ENCODE measurements around the gene TPBGL.
A peak's percentile ranks its signal among the peaks of the same experiment; 100 is the strongest.

The TPBGL gene

DNA sequence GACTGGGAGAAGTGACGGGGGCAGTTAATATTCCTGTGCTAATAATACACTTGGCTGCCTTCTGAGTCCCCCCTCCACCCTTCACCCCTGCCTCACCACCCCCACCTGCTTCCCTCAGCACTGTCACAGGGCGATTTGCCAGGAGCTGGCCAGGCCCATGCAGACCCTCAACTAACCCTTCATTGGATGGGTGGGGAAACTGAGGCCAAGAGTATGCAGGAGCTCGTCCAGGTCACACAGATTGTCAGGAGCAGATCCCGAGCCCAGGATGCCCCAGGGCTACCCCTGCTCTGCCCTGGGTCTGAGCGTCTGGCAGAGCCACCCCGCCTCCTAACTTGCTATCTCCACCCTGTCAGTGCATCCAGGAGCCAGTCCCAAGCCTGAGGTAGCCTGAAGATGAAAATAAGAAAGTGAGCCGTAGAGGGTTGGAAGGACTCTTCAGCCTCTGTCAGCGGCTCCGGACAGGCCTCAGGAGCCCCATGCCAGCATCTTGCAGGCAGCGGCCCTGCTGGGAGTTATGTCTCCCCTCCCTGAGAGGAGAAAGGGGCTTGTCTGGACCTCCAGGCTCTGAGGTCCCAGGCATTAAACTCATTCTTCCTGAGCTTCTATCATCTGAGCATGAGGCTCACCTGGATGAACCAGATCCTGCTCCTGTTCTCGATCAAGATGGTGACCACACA lies 6.2 kb downstream of the TPBGL start:
- no peak for DNase-seq

DNA sequence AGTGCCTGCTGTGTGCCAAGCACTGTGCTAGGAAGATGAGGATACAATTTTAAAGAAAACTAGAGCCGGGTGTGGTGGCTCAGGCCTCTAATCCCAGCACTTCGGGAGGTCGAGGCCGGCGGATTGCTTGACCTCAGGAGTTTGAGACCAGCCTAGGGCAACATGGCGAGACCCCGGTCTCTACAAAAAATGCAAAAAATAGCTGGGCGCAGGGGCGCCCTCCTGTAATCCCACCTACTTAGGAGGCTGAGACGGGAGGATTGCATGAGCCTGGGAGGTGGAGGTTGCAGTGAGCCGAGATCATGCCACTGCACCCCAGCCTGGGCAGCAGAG lies 8.3 kb downstream of the TPBGL start:
- DNase-seq, result no peak

DNA sequence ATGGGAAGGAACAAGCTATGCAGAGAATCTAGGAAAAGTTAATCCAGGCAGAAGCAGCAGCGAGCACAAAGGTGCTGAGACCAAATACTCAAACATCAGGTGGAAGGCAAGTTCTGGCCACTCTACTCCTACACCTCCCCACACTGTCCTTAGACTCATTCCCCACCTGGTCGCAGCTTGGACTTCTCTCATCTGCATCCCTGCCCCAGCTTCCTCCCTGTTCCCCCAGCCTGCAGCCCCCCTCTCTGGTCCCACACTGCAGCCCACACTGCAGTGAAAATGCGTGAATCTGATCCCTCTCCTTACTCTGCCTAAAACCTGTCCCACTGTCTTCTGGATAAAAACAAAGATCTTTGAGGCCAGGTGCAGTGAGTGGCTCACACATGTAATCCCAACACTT lies 9.1 kb downstream of the TPBGL start:
- no peak for DNase-seq

DNA sequence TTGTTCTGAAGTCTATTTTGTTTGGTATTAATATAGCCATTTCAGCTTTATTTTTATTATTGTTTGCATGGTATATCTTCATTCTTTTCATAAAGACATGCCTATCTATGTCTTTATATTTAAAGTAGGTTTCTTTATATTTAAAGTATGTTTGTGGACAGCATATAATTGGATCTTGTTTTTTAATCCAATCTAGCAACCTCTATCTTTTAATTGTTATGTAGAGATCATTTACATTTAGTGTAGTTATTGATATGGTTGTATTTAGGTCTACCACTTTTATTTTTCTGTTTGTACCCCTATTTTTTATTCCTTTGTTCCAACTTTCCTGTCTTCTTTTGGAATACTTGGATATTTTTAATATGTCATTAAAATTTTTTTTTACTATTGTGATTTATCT lies 13.8 kb downstream of the TPBGL start:
- no peak for DNase-seq

DNA sequence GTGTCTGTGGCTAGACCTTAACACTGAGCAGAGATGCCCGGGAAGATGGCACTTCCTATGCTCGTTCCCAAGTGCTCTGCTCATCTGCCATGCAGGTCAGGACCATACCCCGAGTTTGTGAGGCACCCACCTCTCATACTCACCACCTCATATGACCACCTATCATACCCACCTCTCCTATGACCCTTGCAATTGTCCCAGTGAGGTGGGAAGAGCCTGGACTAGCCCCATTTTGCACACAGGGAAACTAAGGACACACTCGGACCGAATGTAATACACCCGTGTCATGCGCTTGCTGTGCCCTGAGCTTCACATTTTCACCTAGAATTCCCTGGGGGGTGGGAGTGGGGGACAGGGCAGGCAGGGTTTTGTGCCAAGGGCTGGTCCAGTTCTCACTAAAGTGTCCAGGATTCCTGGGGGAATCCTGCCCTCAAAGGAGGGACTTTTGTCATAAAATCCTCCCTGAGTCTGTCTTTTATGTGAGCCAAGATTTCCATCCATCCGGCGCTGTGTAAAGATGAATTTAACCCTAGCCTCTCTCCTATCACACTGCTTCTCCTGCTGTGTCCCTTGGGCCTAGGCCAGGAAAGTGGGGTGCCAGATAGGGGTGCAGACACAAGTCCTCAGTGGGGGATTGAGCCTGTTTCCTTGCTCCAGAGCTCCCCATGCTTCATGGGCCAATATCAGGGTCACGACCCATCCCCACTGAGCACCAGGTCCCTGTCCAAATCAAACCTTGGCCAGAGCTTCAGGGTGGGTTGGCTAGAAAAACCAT lies 20.0 kb downstream of the TPBGL start:
- no peak for DNase-seq

DNA sequence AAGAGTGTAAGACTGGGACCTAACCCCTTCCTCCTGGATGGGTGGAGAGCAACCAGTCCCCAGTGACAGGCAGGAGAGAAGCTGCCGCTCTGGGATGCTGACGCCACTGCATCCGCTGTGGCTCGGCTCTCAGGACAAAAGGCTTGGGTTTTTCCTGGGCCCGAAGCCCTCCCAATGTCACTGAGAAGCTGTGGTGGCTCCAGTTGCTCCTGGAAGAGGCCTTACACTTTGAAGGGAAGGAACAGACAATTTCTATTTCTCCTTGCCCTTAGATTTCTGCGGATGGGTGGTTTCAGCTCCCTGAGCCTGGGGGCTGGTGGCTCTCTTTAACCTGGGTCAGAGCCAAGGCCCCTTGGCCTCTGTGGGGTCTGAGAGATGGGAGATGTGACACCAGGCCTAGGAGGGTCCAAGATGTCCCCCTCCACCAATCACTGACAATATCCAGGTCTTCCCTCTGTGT lies 21.4 kb downstream of the TPBGL start:
- DNase-seq, result no peak

DNA sequence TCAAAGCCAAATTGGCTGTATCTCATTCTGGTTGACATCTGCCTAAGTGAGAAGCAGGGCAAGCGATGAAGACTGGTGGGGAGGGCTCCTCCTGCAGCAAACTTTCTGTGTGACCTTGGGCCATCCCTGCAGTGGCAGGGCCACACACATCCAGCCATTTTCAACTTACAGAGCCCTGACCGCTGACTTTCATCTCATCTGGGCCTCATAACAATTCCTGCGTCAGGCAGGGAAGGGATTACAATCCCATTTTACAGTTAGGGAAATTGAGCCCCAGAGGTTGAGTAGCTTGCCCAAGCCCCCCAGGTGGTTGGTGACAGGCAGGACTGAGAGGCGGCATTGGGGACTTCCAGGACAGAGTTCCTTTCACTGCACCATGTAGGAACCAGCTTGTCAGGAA lies 21.9 kb downstream of the TPBGL start:
- DNase-seq, result no peak

DNA sequence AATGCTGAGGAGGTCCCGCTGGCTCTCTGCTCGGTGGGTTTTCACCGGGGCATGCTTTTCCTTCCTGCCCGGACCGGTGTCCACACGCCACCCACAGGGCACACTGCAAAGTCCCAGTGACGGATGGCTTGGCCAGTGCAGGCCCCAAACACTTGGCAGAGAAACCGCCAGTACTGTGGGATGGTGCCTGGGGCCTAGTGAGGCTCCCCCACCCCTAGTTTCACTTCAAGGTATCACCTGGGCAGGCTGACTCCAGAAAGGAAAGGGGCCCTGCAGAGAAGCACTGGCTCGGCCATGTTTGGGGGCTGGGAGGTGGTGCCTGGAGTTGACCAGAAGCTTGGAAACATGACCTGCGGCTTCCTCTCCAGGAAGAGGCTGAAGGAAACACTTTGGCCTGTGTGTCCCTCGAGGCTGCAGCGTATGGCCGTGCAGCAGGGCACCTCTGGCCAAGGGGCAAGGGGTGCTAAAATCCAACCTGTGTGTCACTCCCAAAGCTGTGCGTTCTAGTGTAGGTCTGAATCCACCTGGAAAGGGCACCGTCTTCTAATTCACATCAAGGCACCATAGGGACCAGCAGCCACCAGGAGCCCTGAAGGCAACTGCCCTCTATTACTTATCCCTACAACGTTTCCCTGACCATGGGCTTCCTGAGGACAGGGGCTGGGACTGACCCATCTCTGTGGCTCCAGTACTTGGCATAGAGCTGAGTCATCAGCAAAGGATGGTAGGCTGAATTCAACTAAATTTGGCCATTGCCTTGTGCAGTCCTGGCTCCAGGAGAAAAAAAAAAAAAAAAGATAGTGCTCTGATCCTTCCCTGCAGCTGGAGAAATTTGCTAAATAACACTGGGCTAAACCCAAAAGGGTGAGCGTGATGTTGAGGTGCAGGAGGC lies 22.6 kb downstream of the TPBGL start:
- DNase-seq, result no peak

DNA sequence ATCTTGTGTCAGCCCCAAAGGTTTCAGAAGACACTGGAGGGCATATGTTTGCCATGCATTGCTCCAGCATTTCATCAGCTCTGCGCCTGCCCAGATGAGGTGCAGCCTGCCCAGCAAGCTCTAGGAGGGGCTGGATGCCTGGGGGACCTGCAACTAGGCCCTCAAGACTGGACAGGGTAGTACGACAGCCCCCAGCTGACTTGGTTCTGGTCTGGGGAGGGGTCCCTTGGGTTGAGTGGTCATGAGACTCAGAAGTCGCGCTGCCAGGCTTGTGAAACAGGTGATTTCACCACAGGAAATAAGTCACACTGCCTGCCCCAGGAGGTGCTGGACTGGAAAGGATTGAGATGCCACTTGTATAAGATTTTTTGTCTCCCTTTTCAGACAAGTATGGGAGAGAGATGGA lies 23.4 kb downstream of the TPBGL start:
- DNase-seq, result peak in 3 of 4 experiments; percentile 43 to 56 (median 56)

DNA sequence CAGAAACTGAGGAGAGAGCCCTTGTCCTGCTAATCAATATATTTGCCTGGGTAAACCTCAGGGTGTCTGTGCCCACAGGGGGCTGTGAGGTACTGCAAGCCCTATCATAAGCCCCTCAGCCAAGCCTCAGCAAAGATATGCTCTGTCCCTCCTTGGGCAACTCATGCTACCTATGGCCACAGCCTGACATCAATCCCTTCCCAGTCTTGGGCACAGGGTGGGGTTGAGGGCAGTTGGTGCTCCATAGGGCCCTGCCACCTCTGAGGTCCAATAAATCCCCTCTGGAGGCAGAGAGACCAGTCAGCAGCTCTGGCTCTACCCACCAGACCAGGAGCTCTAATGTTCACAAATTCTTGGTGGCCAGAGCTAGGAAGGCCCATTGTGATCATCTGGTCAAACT lies 23.8 kb downstream of the TPBGL start:
- no peak for DNase-seq

DNA sequence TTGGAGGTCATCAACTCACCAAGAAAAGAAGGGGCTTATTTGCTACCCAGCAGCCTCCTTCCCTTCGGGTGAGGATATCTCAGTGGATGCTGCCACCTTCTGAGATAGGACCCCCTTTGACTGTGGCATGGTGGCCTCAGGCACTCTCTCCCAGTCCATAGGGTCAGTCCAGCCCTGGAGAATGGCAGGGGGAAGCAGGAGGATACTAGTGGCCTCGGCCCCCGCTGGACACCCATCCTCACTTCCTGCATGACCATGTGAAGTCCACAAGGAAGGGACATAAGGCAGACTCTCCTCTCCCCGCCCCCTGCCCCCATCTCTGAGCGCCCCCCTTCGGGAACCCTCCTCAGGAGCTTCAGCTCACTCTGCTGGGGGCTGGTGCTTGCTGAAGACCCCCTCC lies 24.4 kb downstream of the TPBGL start:
- DNase-seq, result no peak

DNA sequence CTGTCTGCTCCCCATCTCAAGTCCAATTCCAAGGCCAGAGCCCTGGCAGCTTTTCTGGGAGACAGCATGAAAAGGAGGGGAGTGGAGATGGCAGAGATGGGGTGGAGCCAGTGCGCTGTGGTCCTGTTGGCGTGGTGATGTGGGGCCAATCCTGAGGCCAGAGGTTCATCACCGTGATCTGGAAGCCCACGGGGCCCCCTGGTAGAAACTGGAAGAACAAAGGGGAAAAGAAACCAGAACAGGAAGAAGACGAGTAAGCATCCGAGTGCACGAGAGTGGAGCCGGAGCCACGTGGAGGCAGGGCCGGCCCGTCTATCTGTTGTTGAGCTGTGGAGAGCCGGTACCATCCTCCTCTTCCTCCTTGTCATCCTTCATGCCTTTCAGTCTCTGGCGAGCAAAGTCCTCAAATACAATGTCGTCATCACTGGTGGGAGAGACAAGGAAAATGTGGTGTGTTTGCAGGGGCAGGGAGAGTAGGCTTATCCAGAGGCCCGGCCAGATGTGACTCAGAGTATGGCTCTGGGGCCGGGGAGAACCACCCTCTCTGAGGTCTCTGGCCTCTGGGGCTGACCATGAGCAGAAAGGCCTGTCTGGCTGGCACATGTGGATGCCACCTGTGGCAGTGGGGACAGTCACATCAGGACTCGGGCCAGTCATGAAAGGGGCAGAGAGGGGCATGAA lies 25.4 kb downstream of the TPBGL start:
- DNase-seq, result peak; percentile 23 to 63 (median 54)

DNA sequence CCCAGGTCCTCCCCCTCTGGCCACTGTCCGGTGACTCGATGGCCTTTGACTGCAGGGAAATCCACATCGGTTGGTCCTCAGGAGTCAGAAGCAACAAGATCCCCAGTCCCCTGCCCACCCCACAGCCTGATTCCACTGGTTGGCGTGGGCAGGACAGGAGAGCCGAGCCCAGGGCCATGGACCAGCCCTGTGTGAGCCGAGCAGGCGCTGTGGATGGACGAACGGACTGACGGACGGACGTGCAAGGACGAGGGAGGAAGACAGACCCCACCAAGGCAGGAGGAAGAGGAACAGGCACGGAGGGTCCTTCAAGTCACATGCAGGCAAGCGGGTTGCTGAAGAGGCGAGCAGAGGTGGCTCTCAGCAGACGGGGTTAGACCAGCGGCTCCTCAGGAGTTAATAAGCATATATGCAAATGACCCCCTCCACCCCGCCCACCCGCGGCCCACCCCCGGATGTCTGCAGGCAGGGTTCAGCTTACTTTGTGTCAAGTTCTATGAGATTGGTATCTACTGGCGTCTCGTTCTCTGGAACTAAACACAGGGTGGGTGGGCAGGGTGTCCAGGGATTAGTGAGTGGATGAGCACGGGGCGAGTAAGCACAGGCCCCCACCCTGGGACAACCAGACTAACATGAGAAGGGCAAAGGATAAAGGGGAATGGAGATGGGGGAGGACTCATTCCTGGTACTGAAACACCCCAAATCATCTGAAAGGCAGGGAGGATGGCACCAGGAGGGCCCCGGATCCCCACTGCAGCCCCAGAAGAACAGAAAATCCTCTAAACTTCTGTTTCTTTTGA lies 26.8 kb downstream of the TPBGL start:
- DNase-seq, result no peak

DNA sequence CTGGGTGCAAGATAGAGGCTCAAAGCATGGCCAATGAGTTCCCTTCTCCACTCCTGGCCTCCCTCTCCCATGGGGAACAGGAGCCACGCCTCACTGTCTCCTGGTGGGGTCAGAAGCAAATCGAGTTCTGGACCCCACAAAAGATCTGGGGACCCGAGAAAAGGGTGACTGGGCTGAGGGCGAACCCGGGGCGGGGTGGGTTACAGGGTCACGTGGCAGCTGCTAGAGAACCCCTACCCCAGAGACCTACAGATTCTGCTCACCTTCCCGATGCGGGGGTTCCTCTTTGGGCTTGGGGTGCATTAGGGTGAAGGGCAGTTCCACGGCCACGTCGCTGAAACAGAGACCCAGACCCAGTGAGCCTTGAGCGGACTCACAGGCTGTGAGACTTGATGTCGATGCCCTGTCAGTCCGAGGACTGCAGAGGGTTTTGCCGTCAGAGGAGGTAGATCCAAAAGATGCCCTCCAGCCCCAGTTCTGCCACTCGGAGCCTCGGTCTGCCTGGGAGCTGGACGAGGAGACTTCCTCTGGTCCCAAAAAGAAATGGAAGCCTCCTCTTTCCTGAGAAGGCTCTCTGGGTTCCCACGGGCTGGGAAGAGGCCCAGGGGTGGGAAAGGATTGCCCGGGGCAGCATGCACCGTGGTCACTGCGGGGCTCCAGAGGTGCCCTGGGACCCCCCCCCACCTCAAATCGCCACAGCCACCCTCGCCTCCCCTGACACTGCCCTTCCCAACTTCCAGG lies 28.2 kb downstream of the TPBGL start:
- DNase-seq, result no peak

DNA sequence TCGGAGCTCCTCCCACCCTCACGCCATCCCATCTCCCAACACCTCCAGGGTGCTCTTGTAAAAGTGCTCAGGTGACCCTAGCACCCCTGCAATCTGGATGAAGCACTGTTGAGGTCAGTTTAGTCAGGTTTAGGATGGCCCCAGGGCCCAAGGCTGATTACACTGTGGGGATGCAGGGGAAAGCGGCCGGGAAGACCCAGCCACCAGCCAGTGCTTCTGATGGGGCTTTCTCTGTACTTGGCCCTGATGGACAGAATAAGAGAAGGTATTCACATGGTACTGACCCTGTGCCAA lies 28.7 kb downstream of the TPBGL start:
- no peak for DNase-seq

DNA sequence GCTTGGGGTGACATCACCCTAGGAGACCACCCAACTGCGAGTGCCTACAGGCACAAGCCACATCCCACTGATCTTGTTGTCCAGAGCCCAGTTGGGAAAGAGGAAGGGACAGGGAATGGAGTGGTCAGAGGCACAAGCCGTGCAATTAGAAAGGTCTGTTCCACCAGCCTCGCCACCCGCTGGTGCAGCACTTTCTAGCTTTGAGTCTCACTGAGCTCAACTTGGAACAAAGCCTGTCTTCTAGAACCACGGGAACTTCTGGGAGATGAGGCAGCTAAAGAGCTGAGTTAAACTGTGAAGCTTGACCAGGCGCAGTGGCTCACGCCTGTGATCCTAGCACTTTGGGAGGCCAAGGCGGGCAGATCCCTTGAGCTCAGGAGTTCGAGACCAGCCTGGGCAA lies 29.3 kb downstream of the TPBGL start:
- no peak for DNase-seq

DNA sequence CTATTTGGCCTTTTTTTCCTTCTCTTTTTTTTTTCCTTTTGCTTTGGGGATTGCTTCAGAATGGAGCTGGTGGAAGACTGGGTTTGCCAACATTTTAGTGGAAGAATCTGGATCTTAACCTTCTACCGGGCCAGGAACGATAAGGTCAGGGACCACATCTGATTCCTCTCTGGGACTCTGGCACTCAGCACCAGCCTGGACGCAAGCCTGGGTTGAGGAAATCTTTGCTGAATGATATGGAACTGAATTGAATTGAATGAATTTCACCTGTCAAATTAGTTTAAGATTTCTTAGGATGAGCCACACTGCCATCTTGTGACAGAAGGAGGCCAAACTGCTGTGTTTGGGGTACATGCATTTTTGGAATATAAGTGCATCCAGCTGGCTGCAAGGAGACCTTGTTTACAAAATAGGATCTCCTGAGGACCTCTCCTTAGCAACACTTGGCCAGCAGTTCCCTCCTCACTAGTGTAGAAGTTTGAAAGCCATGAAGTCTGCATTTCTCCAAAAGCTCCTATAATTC lies 30.4 kb downstream of the TPBGL start:
- DNase-seq, result no peak

DNA sequence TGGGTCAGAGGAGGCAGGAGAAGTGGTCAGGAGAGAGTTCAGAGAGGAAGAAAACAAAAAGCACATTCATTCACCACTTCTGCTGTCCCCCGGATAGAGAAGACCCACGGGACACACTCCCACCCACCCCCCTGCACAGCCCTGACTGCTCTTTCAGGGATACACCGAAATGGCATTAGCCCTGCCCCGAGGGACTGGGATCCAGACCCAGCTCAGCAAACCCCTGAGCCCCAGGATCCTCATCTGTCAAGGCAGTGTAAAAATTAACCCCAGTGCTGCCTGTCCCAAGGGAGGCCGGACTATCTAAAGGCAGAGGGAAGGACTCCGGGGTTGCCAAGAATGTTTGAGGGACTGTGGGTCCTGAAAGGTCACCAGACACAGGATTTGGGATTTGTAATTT lies 31.2 kb downstream of the TPBGL start:
- DNase-seq, result no peak

DNA sequence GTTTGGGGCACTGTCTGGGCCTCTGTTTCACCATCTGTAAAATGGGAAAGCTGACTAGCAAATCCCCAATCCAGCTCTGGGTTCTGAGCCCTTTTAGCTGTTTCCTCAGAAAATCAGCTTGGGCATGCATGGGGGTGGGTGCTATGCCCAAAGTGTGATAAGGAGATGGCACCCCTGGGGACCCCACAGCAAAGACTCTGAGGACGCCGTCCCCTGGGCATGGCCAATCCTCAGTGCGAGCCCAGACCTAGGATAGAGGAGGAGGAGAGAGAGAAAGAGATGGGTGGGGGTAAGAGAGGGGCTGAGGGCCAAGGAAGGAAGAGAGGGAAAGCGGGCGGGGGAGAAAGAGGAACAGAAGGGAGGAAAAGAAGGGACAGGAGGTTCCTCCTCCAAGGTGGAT lies 31.8 kb downstream of the TPBGL start:
- DNase-seq, result no peak

DNA sequence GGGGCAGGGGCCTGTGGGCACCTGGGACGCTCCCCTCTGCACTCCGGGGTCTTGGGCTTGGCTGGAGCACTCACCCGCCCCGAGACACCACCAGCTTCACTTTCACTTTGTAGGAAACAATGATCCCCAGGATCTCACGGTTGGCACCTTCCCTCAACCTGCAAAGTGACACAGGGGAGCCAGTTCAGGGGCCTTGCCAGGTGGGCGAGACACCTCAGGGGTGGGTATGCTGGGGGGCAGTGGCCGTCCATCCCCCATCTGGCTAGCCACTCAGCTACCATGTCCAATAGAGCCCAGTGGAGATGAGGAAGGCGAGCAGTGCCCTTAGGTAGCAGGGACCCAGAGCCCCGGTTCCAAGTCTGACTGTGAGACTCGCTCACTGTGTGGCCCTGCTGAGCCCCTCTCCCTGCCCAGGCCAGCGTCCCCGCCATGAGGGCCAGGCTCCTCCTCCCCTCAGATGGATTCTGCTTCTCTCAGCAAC lies 32.3 kb downstream of the TPBGL start:
- no peak for DNase-seq
